Parathyroid adenoma (tissue), 2 donors: ENCODE data around the gene BRD3OS.

Experiments used
- H2AFZ ChIP-seq: fragments of 300-600 bp; sonication (generic); one replicate; pipeline ENCODE4 v1.7.0; 2017; ENCODE audit warnings: antibody characterized with exemption, mild to moderate bottlenecking
- H3K27ac ChIP-seq: fragments of 300-600 bp; sonication (generic); one replicate; pipeline ENCODE4 v1.7.0; 2017
- H3K27me3 ChIP-seq: fragments of 300-600 bp; sonication (generic); one replicate; pipeline ENCODE4 v1.7.0; 2017; ENCODE audit warnings: low read length; ENCODE audit not compliant: control insufficient read depth, insufficient read depth
- H3K36me3 ChIP-seq: fragments of 300-600 bp; sonication (generic); one replicate; pipeline ENCODE4 v1.7.0; 2017; ENCODE audit warnings: low read length; ENCODE audit not compliant: control insufficient read depth, insufficient read depth
- H3K4me1 ChIP-seq: fragments of 300-600 bp; sonication (generic); one replicate; pipeline ENCODE4 v1.7.0; 2017; ENCODE audit warnings: control low read depth
- H3K4me2 ChIP-seq: fragments of 300-600 bp; sonication (generic); one replicate; pipeline ENCODE4 v1.7.0; 2017; ENCODE audit warnings: low read length
- H3K4me3 ChIP-seq: fragments of 300-600 bp; sonication (generic); one replicate; pipeline ENCODE4 v1.7.0; 2017; ENCODE audit warnings: low read depth, low read length
- H3K79me2 ChIP-seq: fragments of 300-600 bp; sonication (generic); one replicate; pipeline ENCODE4 v1.7.0; 2017; ENCODE audit warnings: control low read depth
- H3K9ac ChIP-seq: fragments of 300-600 bp; sonication (generic); one replicate; pipeline ENCODE4 v1.7.0; 2017; ENCODE audit warnings: mild to moderate bottlenecking
- H3K9me3 ChIP-seq: fragments of 300-600 bp; sonication (generic); one replicate; pipeline ENCODE4 v1.7.0; 2017; ENCODE audit warnings: low read length; ENCODE audit not compliant: control insufficient read depth
- TF ChIP-seq, protein P1 (sequence below): fragments of 300-600 bp; sonication (generic); IDR thresholded peaks from one replicate; pipeline ENCODE4 v1.7.0; 2017; ENCODE audit warnings: antibody characterized with exemption, mild to moderate bottlenecking
- donor health status: primary hyperparathyroidism.

Gene BRD3OS

DNA sequence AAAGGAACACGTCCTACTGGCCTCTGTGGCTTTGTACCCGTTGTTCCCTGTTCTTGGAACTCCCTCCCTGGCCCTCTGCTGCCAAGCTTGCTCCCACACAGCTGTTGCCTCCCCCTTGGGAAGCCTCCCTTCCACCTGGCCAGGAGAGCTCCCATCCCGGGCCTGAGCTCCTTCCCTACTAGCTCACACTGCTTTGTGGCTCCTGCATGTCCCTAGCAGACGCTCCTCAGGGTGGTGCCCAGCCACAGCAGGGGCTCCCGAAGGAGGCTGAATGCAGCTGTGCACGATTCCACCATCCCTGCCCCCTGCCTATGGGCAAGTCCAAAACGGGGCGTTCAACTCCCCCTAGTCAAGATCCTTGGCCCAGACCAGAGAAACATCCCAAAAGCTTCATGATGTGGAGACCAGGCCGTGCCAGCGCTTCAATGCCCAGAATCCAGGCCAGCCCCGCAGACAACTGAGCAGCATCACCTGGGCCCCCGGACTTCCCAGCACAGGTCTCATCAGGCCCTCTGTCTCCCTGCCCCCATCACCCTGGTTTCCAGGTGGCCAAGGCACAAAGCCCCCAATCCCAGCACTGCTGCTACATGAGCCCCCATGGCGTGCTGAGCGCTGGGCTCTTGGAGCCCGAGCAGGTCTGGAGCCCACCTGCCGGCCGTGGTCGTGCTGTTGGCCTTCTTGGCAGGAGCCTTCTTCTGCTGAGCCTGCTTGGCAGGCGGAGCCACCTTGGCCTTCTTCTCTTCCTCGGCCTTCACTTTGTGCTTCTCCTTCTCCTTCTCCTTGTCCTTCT lies 14.3 kb downstream of the BRD3OS start:
- H2AFZ ChIP-seq: no peak overlapping the region
- H3K79me2 ChIP-seq: no peaks in the 10 kb centered on the region
- H3K4me3 ChIP-seq: no peak overlapping the region
- no peaks in the 10 kb centered on the region for H3K36me3 ChIP-seq
- H3K9ac ChIP-seq: no peak overlapping the region
- no peaks in the 10 kb centered on the region for H3K9me3 ChIP-seq
- no peak overlapping the region for H3K27ac ChIP-seq
- no peak overlapping the region for H3K4me2 ChIP-seq
- TF ChIP-seq, protein P1, sequence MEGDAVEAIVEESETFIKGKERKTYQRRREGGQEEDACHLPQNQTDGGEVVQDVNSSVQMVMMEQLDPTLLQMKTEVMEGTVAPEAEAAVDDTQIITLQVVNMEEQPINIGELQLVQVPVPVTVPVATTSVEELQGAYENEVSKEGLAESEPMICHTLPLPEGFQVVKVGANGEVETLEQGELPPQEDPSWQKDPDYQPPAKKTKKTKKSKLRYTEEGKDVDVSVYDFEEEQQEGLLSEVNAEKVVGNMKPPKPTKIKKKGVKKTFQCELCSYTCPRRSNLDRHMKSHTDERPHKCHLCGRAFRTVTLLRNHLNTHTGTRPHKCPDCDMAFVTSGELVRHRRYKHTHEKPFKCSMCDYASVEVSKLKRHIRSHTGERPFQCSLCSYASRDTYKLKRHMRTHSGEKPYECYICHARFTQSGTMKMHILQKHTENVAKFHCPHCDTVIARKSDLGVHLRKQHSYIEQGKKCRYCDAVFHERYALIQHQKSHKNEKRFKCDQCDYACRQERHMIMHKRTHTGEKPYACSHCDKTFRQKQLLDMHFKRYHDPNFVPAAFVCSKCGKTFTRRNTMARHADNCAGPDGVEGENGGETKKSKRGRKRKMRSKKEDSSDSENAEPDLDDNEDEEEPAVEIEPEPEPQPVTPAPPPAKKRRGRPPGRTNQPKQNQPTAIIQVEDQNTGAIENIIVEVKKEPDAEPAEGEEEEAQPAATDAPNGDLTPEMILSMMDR: no peak
- no peaks in the 10 kb centered on the region for H3K4me1 ChIP-seq
- no peaks in the 10 kb centered on the region for H3K27me3 ChIP-seq

DNA sequence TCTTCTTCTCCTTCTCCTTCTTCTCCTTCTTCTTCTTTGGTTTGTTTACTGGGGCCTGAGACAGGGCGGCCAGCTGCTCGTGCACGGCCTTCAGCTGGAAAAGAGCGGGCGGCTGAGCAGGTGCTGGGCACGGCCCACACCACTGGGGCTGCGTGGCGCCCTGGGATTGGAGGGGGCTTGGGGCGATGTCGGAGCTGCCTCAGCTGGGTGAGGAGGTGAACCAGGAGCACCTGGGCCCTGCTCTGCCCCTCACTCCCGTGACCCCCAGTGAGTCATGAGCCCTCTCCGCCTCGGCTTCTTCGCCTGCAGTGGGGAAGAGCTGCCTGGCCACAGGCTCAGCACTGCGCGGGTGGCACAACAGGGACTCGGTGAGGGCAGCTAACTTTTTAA lies 14.9 kb downstream of the BRD3OS start:
- no peaks in the 10 kb centered on the region for H3K36me3 ChIP-seq
- H3K4me3 ChIP-seq: no peak overlapping the region
- no peak overlapping the region for H3K9ac ChIP-seq
- H3K27ac ChIP-seq: no peak overlapping the region
- no peaks in the 10 kb centered on the region for H3K9me3 ChIP-seq
- H3K4me1 ChIP-seq: no peaks in the 10 kb centered on the region
- no peak overlapping the region for H2AFZ ChIP-seq
- H3K4me2 ChIP-seq: no peak overlapping the region
- TF ChIP-seq, protein P1: no peak
- no peaks in the 10 kb centered on the region for H3K79me2 ChIP-seq
- no peaks in the 10 kb centered on the region for H3K27me3 ChIP-seq

DNA sequence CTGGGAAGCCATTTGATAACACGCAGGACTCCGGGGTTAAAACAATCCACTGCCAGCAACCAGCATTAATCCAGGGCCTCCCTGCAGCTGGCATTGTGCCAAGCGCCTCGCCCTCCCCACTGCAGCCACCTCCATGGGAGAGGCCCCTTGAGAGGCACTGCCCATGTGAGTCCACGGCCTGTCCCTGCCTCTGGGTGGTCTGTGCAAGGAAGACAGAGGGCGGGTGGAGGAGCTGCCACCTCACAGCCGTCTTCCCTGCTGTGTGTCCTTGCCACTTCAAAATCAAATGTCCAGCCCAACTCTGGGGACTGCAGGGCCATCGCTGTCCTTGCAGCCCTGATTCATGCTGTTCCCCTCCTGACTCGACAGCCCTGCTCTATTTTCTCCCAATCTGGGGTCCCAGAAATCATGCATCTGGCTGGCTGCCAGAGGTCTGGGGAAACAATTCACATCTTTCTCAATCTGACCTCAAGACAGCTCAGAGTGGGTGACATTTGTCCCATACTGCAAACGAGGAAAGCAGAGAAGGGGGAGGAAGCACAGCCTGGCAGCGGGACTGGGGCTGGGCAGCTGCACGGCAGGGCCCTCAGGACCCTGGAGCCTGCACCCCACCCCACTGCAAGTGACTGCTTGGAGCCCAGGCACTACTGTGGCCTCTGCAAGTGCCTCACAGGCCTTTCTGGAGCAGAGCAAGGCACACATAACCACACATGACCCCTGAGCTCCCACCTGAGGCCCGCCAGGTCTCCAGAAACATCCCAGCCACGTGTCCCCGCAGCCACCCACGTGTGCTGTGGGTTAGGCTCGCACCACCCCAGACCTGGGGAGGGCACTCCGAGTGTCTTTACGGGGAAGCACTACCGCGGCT lies 15.7 kb downstream of the BRD3OS start:
- no peaks in the 10 kb centered on the region for H3K27me3 ChIP-seq
- no peak overlapping the region for H3K27ac ChIP-seq
- no peaks in the 10 kb centered on the region for H3K9me3 ChIP-seq
- no peaks in the 10 kb centered on the region for H3K79me2 ChIP-seq
- no peaks in the 10 kb centered on the region for H3K4me1 ChIP-seq
- H3K4me2 ChIP-seq: no peak overlapping the region
- no peak overlapping the region for H3K4me3 ChIP-seq
- no peak overlapping the region for H2AFZ ChIP-seq
- H3K9ac ChIP-seq: no peak overlapping the region
- TF ChIP-seq, protein P1: no peak
- H3K36me3 ChIP-seq: no peaks in the 10 kb centered on the region

DNA sequence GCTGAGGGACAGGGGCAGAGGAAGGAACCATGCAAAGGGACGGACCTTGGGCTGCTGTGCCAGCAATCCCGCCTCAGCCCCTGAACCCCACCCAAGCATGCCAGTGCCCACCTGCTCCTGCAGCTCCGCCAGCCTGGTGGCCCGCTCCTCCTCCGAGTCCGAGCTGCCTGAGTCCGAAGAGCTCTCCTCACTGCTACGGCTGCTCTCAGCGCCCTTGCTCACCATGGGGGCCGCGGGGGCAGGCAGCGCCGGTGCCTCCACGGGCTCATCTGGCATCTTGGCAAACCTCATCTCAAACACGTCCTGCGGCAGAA lies 16.3 kb downstream of the BRD3OS start:
- no peaks in the 10 kb centered on the region for H3K27me3 ChIP-seq
- TF ChIP-seq, protein P1: no peak
- no peaks in the 10 kb centered on the region for H3K9me3 ChIP-seq
- no peak overlapping the region for H3K4me2 ChIP-seq
- no peak overlapping the region for H3K4me3 ChIP-seq
- no peaks in the 10 kb centered on the region for H3K4me1 ChIP-seq
- no peak overlapping the region for H3K9ac ChIP-seq
- no peaks in the 10 kb centered on the region for H3K36me3 ChIP-seq
- H3K79me2 ChIP-seq: no peaks in the 10 kb centered on the region
- H2AFZ ChIP-seq: no peak overlapping the region
- H3K27ac ChIP-seq: no peak overlapping the region
